Measurements from ENCODE around the gene DNASE1L2.

DNA sequence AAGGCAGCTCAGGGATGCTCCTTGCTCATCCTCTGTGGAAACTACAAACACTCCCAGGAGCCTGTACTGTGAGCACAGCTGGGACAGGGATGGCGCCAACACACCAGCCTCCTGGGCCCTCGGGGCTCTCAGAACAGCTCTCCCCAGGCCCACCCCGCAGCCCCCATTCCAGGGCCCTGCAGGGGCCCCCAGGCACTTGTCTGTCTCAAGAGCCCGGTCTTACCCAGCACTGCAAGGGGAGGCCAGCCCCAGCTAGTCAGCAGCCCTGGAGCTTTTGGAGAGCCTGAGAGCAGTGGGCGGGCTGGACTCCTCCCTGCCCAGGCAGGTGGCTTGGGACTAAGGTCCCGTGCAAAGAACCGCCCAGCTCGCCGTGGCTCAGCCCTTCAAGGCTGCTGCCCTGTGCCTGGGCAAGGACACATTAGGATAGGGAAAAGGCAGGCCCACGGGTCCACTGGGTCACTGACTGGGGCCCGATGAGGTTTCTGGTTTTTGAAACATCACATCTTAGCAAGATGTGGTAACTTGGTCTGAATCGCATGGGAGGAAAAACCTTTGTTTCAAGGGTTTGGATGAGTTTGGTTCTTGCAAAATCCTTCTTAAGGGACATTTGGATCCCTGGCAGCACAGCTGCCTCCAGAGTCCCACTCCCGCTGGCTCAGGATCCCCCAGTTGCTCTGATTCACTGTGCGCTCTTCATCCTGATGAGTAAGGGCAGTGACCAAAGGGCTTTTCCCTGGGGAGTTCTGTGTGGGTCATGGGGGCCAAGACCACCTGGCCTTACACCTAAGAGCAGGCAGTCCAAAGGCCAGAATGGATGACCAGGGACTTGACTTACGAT, 2.8 kb downstream of the DNASE1L2 start:
- TF ChIP-seq, protein P1, sequence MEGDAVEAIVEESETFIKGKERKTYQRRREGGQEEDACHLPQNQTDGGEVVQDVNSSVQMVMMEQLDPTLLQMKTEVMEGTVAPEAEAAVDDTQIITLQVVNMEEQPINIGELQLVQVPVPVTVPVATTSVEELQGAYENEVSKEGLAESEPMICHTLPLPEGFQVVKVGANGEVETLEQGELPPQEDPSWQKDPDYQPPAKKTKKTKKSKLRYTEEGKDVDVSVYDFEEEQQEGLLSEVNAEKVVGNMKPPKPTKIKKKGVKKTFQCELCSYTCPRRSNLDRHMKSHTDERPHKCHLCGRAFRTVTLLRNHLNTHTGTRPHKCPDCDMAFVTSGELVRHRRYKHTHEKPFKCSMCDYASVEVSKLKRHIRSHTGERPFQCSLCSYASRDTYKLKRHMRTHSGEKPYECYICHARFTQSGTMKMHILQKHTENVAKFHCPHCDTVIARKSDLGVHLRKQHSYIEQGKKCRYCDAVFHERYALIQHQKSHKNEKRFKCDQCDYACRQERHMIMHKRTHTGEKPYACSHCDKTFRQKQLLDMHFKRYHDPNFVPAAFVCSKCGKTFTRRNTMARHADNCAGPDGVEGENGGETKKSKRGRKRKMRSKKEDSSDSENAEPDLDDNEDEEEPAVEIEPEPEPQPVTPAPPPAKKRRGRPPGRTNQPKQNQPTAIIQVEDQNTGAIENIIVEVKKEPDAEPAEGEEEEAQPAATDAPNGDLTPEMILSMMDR (IDR thresholded peaks at IDR 0.05; ENCODE audit: poor library complexity): no peak
- TF ChIP-seq EZH2 (IDR thresholded peaks at IDR 0.05; ENCODE audit: borderline replicate concordance): no peak

Measured in hepatocyte (in vitro differentiated cells).